ENCODE measurements around the gene KRTAP4-7.

- no peak for TF ChIP-seq TAF1 (IDR thresholded peaks at IDR 0.05; ENCODE audit: low read depth)
- no peak for TF ChIP-seq RAD21 (IDR thresholded peaks at IDR 0.05; ENCODE audit: low read depth)
- TF ChIP-seq YY1 (IDR thresholded peaks at IDR 0.05; ENCODE audit: low read depth): no peak
- no peak for TF ChIP-seq FOXM1 (IDR thresholded peaks at IDR 0.05; ENCODE audit: borderline replicate concordance, low read depth)
These were observed 26.4 kb upstream of the KRTAP4-7 start for GRCh38 chr17:41057547-41057946.

Measured in Ishikawa (cell line).